GM19328 (cell line): ENCODE measurements around the gene MED9.
"Not testable (repeated sequence)": the region's sequence is repeated elsewhere in the genome, so short reads cannot be mapped to it uniquely, and the experiment has no call there.

Experiments used
- ATAC-seq: cut with Tn5 transposase; IDR thresholded peaks from one replicate; pipeline ENCODE4 v1.9.1; 2021; ENCODE audit warnings: mild to moderate bottlenecking, moderate library complexity; ENCODE audit not compliant: unreplicated experiment

The MED9 gene

GRCh38 chr17:17486416-17486815, 9.6 kb downstream of the MED9 start:
- not testable (repeated sequence) for ATAC-seq

- ATAC-seq = no peak
Observed at GRCh38 chr17:17487998-17488397, 11.2 kb downstream of the MED9 start.

DNA sequence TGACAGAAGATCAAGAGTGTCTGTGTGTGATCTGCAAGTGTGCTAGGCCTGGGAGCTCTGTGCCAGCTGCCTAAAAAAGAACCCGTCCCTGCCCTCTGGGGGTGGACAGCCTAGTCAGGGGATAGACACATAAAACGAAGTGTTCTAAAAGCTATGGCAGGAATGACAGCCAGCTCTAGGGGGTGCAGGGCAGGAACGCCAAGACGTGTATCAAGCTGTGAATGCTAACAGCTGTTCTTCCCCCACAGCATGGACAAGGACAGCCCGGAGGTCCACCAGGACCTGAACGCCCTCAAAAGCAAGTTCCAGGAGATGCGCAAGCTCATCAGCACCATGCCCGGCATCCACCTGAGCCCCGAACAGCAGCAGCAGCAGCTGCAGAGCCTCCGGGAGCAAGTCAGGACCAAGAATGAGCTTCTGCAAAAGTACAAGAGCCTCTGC, 14.3 kb downstream of the MED9 start:
- no peak for ATAC-seq

GRCh38 chr17:17491546-17491988, 14.8 kb downstream of the MED9 start:
- no peak for ATAC-seq

DNA sequence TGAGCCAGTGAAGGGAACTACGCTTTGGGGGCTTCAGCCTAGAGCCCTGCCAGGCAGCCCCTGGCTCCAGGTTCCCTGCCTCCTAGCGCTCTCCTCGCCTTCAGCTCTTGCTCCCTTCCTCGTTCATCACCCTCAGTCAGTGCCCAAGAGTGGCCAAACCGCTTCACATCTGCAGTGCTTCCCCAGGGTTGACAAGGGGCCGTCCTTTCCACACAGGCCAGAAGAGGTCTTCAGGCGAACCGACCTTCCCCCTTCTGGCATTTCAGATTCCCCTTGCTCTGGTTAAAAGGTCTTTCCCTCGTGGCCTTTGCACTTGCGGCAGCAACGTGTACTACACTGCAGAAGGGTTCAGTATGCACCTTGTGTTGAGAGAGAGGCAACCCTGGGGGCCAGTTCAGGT, 15.3 kb downstream of the MED9 start:
- ATAC-seq = no peak

DNA sequence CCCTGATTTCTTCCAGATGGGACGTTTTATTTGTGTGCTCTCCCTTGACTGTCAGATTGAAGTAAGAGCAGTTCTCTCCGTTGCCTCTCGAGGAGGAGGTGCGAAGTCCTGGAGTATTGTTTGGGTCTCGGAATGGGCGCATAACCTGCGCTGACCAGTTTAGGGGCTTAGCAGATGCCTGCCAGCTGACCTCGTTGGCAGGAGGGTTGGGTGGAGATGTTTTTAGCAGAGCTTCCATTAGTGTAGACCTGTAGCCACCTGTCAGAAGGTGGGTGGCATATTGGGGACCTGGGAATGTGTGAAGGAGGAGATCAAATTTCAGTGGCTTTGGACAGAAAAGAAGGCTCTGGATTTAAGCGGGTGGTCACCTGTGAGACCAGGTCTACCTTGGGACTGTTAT, 15.8 kb downstream of the MED9 start:
- no peak for ATAC-seq

DNA sequence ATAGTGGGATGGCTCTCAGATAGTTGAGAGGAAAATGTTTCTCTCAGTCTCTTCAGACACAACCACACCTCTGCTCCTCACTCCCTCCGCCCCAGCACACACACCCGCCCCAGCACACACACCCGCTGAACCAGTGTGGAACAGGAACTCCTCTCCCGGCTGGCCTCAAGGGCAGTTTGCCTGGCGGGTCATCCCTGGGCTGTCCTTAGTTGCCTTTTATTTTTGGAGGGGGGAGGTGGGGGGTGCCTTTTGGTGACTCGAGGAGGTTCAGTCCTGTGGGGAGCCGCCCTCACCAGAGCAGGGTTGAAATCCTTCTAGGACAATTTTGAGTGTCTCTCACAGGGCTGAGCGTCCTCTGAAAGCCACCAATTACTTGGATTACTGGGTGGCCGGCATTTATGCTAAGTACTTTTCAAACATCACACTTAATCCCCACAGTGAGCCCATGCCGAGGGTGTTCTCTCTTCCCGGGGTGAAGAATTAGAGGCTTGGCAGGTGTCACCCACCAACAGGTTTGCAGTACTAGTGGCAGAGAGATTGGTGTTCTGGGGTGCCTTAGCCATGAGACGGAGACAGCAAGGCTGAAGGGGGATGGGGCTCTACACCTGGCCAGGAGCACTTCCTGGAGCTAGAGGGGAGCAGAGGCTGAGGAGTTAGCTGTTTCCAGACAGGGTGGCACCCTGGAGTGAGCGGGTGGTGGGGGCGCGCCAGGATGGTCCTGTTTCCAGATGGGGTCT, 16.6 kb downstream of the MED9 start:
- ATAC-seq = no peak

DNA sequence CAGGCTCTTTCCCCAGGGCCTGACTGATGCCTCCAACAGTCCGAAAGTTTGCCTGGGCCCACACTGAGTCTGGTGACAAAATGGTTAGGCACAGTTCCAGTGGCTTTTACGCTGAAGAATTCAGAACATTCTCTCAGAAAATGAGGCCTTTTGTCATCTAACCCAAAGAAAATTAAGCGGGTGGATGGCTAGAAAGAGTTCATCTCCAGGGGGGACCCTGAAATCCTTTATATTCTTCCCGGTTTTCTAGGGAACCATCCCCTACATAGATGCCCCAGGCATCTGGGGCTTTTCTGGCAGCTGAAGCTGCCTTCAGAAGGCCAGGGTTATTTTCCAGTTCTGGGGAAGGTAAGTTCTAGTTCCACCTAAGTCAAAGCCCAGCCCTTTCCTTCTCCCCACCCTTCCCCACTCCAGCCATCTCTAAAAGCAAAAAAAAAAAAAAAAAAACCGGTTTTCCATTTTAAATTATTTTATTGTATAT, 17.2 kb downstream of the MED9 start:
- ATAC-seq = no peak

- no peak for ATAC-seq
Observed at GRCh38 chr17:17494499-17494869, 17.7 kb downstream of the MED9 start.

- ATAC-seq = no peak
Observed at GRCh38 chr17:17494870-17495535, 18.2 kb downstream of the MED9 start.

DNA sequence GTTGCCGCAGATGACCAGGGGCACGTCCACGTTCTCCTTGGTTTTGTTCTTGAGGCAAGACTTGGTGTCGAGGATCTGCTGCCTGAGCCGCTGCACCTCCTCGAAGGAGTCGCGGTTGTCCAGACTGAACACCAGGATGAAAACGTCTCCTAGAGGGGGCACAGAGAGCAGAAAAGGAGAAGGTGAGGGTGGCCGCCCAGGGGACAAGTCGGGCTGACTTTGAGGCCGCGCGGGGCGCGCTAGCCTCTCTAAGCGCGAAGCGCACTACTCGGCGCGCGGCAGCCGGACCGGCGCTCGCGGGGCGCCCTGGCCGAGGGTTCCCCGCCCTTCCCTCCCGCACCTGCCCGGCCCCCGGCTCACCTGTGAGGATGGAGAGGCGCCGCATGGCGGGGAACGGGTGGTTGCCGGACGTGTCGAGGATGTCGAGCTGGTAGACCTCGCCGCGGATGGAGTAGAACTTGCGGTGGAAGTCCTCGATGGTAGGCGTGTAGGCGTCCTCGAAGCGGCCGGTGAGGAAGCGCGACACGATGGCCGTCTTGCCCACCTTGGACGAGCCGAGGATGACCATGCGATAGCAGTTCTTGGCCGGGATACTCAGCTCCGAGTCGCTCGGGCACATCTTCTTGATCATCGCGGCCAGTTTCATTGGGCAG, 18.9 kb downstream of the MED9 start:
- no peak for ATAC-seq

DNA sequence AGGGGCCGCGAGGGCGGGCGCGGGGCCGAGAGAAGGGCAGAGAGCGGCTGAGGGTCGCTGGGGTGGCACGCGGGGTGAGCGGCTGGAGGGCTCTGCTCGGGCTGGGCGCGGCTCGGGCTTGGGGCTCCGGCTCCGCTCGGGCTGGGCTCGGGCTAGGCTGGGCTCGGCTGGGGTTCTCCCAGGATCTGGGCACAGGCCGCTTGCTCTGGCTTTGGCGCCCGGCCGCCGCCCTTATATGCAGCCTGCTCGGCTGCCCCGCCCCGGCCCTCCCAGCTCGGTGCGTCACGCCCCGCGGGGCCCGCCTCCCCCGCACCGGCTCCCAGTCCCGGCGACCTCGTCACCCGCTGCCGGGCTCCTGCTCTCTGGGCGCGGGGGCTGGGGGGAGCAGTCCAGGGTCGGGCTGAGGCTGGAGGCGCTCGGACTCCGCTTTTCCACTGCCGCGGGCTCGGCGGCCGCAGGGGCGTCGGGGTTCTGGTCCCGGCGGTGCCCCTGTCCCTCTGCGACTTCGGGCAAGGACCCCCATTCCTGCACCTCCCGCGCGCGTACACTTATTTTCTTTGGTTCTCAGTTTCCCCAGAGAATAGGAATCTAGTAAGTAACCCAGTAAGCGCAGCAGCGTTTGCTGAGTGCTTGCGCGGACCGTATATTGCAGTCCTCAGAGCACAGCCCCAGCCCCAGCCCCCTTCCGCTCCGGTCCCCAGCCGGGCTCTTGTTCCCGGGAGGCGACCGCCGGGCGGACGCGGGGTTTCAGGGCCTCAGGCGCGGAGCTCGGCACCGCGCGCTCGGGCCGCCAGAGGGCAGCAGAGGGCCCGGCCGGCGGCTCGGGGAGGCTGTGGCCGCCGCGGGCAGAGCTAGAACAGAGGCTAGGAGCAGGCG, 19.6 kb downstream of the MED9 start, which contains the start of gene RASD1:
TSS of gene RASD1 (minus strand) at position 207 of the 876 bp plus-strand sequence. CDS start 214 bp downstream, outside the sequence.
- ATAC-seq = no peak

- no peak for ATAC-seq
Observed at GRCh38 chr17:17497065-17497844, 20.5 kb downstream of the MED9 start.

DNA sequence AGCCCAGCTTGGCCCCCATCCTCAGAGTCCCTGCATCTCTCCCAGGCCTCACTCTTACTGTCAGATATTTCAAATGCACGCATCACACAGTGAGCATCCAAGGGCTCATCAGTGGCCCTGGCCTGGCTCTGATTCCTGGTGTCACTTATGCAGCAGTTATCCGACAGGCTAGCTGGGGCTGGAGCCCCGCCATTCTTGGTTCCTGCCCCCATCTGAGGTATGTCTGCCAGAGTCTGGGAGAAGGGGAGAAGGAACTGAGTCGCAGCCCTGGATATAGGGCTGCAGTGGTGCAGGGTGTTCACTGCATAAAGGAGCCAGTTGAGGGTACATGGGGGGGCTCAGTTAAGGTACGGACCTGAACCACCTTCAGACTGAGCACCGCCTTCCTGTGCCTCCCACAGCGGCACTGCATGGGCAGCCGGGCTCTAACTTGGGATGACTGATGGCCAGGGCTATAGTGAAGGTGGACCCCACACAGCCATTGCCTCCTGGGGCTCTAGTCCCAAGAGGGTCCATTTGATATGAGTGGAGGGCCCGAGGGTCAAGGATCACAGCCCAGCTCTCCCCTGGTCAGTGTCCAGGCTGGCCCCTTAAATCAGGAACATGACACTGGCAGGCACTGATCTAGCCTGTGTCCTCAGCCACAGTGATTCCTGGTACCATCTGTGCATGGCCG, 21.2 kb downstream of the MED9 start:
- no peak for ATAC-seq

DNA sequence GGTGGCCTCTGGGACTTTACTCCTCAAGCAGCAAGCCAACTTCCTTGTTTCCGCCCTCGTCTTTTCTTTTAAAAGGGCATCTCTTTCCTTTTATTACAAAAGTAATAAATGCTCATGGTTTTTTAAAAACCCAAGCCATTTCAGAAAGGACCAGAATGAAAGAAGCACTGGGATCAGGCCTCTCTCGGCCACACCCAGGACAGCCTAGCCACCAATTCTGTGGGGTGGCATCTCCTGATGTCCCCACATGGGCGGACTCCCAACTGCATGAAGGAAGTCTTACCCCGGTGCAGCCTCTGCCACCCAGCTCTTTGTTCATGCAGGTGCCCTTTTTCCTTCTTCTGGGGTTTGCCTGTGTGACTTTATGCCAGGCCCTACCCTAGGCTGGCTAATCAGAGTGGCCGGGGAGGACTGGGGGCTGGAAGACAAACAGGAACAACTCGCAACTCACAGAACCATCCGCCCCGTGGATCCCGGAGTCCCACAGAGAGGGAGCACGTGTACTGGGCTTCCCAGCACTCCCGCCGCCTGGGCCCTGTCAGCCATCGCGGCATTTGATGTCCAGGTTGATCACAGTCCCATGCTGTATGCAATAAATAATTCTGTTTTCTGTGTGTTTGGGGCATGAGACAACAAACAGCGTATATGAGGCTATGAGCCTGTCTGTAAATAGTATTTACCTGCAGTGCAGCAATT, 22.0 kb downstream of the MED9 start:
- no peak for ATAC-seq

DNA sequence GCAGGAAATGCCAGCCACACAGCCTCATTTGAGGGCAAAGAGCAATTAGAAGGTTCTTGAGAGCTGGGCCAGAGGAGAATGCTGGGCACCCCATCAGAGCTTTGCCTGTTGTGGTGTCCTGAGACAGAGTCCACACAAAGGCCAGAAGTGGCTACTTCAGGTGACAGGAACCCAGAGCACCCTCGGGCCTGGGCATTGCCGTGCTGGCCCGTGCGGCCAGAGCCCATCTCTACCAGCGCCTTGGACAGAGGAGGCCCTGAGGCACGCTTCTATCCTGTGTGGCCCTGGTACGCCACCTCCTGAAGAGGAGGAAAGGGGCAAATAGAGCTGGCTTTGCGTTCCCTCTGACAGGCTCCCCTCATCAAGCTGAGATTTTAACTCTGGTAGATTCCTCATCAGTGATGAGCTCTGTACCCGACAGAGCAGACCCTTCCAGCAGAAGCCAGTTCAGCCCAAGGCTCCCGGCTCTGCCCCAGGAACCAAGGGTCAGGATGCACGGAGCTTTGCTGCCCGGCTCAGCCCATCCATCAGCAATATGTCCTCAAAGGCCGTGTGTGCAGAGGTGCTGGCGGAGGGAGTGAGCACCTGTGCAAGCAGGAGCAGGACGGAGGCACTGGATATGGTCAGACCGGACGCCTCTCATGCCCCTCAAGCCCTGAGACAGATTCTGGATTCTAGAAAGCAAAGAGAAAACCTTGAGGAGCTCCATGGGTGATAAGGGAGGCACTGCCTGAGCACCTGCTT, 22.8 kb downstream of the MED9 start:
- ATAC-seq = no peak

GRCh38 chr17:17500999-17501605, 24.3 kb downstream of the MED9 start:
- ATAC-seq = no peak
